Lower lobe of right lung (tissue), 2 donors: ENCODE data around the gene CADM1. TPM values are rescaled to one million over a fixed set of nuclear protein-coding genes. Genes with fewer than 3 reads are reported as not detected.

Experiments
- ATAC-seq, 2 donors: fragments of 200-7000 bp; cut with Tn5 transposase; one replicate each; pipeline ENCODE4 v1.9.1; 2020 to 2022; ENCODE audit warnings: mild to moderate bottlenecking in 2 of 2, moderate library complexity in 2 of 2
- DNase-seq: peaks from one replicate; pipeline ENCODE4 v3.0.0-alpha.2; 2020
- H3K27ac ChIP-seq: fragments of 200-600 bp; one replicate; pipeline ENCODE4 v1.8.0; 2022
- H3K27me3 ChIP-seq: fragments of 200-600 bp; one replicate; pipeline ENCODE4 v1.8.0; 2022; ENCODE audit warnings: low read depth
- H3K36me3 ChIP-seq: fragments of 200-600 bp; one replicate; pipeline ENCODE4 v1.8.0; 2022; ENCODE audit warnings: mild to moderate bottlenecking
- H3K4me1 ChIP-seq: fragments of 200-600 bp; one replicate; pipeline ENCODE4 v1.8.0; 2022
- H3K4me3 ChIP-seq: fragments of 200-600 bp; one replicate; pipeline ENCODE4 v1.8.0; 2022; ENCODE audit warnings: mild to moderate bottlenecking
- H3K9me3 ChIP-seq: fragments of 200-600 bp; one replicate; pipeline ENCODE4 v1.8.0; 2022
- intact Hi-C: fragments of 100-400 bp; cut with DNase I; formaldehyde crosslinking; loops from one replicate; pipeline ENCODE4 v1.11.0; 2022
- total RNA-seq: library from RNA; stranded (reverse); fragmentation: NEBNext Ultra II Directional; extraction: Animal tissue kit (Norgen Biotek cat#: 25700); gene quantifications from one replicate; pipeline ENCODE4 v1.2.1, GENCODE V29; 2021
- TF ChIP-seq, protein P1 (sequence below): fragments of 200-600 bp; IDR thresholded peaks from one replicate; pipeline ENCODE4 v1.8.0; 2022; ENCODE audit warnings: antibody characterized with exemption, mild to moderate bottlenecking
- donor health status: DM: no; HTN: yes; CAD: no; lungs with severe emphysema.

The CADM1 gene
- total RNA-seq, 1 donor from 2014 or later: 149 TPM

GRCh38 chr11:115535781-115536180, 31.6 kb upstream of the CADM1 start:
- no peaks in the 10 kb centered on the region for H3K36me3 ChIP-seq
- DNase-seq (no peak), ATAC-seq (no peak)
- TF ChIP-seq, protein P1, sequence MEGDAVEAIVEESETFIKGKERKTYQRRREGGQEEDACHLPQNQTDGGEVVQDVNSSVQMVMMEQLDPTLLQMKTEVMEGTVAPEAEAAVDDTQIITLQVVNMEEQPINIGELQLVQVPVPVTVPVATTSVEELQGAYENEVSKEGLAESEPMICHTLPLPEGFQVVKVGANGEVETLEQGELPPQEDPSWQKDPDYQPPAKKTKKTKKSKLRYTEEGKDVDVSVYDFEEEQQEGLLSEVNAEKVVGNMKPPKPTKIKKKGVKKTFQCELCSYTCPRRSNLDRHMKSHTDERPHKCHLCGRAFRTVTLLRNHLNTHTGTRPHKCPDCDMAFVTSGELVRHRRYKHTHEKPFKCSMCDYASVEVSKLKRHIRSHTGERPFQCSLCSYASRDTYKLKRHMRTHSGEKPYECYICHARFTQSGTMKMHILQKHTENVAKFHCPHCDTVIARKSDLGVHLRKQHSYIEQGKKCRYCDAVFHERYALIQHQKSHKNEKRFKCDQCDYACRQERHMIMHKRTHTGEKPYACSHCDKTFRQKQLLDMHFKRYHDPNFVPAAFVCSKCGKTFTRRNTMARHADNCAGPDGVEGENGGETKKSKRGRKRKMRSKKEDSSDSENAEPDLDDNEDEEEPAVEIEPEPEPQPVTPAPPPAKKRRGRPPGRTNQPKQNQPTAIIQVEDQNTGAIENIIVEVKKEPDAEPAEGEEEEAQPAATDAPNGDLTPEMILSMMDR: no peak
- H3K27me3 ChIP-seq: peaks cover 8% of the 10 kb centered on the region
- no peaks in the 10 kb centered on the region for H3K9me3 ChIP-seq
- intact Hi-C loops: no loop called here
- H3K27ac ChIP-seq: no peak overlapping the region
- no peak overlapping the region for H3K4me3 ChIP-seq
- no peaks in the 10 kb centered on the region for H3K4me1 ChIP-seq

DNA sequence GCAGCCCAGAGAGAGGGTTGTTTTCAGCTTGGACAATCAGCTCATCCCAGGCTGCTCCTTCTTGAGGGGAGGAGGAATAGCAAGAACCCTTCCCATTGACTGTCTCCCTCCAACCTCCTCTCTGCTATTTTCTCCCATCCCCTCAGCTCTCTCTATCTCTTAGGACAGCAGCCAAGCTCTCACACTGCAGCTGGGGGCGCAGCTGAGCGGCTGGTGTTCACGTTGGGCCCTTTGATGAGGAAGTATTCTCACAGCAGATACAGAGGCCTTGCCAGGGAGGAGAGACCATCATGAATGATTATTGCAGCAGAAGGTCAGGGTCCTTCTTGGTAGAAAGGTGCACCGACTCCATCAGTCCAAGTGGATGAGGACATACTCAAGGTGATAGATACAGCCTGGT, 26.5 kb upstream of the CADM1 start:
- Histone ChIP-seq H3K9me3 (no peaks in the 10 kb centered on the region), H3K27ac (no peak overlapping the region), H3K27me3 (peaks cover 14% of the 10 kb centered on the region), H3K36me3 (no peaks in the 10 kb centered on the region), H3K4me1 (no peaks in the 10 kb centered on the region), H3K4me3 (no peak overlapping the region)
- intact Hi-C loops: no loop called here
- TF ChIP-seq, protein P1: no peak
- DNase-seq: no peak
- no peak for ATAC-seq

DNA sequence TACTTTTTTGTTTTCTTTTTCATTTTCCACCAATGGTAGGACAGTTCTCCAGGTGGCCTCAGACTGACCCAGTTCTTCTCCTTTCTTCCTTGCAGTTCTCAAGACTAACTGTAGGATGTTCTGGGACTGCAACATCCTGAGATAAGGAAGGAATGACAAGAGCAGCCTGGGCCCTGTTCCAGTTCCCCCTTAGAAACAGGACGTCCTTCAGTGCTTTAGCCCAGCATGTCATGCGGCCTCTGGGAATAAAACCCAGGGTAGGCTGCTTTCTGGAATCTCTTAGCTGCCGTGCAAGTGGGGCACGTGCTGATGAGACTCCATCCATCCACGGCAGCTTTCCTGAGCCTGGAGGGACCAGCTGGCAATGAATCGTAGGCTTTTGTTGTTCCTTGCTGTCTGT, 24.0 kb upstream of the CADM1 start:
- H3K27ac ChIP-seq: no peak overlapping the region
- intact Hi-C loops: no loop called here
- ATAC-seq: peak in 1 of 2 donors; percentile 51
- TF ChIP-seq, protein P1: no peak
- DNase-seq: no peak
- H3K4me1 ChIP-seq: no peaks in the 10 kb centered on the region
- H3K4me3 ChIP-seq: no peak overlapping the region
- H3K36me3 ChIP-seq: no peaks in the 10 kb centered on the region
- H3K9me3 ChIP-seq: no peaks in the 10 kb centered on the region
- peaks cover 6% of the 10 kb centered on the region for H3K27me3 ChIP-seq

GRCh38 chr11:115527534-115528125, 23.4 kb upstream of the CADM1 start:
- H3K4me1 ChIP-seq: no peaks in the 10 kb centered on the region
- TF ChIP-seq, protein P1: no peak
- H3K36me3 ChIP-seq: no peaks in the 10 kb centered on the region
- no peaks in the 10 kb centered on the region for H3K9me3 ChIP-seq
- H3K4me3 ChIP-seq: no peak overlapping the region
- peak; percentile 59 to 70 for ATAC-seq
- no peak for DNase-seq
- peaks cover 6% of the 10 kb centered on the region for H3K27me3 ChIP-seq
- intact Hi-C loops: no loop called here
- H3K27ac ChIP-seq: no peak overlapping the region

DNA sequence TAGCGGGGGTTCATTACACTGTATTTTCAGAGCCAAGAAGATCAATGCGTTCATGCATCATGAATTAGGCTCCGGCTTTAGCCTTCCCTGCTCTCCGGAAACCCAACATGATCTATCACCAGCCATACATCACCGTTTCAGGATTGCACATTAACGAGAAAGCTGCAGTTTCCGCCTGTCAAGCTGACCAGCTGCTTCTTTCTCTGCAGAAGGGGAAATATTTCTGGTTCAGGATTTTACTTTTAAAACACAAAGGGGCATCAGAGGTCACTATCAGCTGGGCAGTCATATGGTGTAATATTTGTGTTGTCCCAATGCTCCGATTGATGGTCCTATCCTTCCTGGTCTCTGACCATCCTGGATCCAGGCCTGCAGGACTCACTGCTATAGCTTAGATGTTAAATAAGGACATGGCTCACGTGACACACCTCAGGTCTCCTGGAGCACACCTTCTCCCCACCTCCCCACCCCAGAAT, 21.4 kb upstream of the CADM1 start:
- Histone ChIP-seq H3K9me3 (no peaks in the 10 kb centered on the region), H3K4me1 (no peaks in the 10 kb centered on the region), H3K27ac (no peak overlapping the region), H3K27me3 (peaks cover 6% of the 10 kb centered on the region), H3K36me3 (no peaks in the 10 kb centered on the region), H3K4me3 (no peak overlapping the region)
- ATAC-seq (no peak), DNase-seq (no peak)
- TF ChIP-seq, protein P1: no peak
- intact Hi-C loops: no loop called here
